A673 (cell line): ENCODE data around the gene SMC4. TPM values are rescaled to one million over a fixed set of nuclear protein-coding genes. Genes with fewer than 3 reads are reported as not detected.

Source experiments
- BruUV-seq: library from RNA; stranded (reverse); fragments of 400-500 nt; replicated peaks from 2 replicates; lab custom pipeline; 2021; lab: Mats Ljungman, UMichigan
- CTCF ChIA-PET: fragments of 300-600 bp; sonication (Branson Sonifier 250); formaldehyde crosslinking; loops from one replicate; lab custom pipeline; 2022; ENCODE audit warnings: antibody characterized with exemption; lab: Charles Lee
- POLR2A ChIA-PET: fragments of 300-600 bp; sonication (Branson Sonifier 250); formaldehyde crosslinking; loops from one replicate; lab custom pipeline; 2022; ENCODE audit warnings: antibody characterized with exemption; ENCODE audit not compliant: low non-redundant PET; lab: Charles Lee
- DNase-seq: peaks from one replicate; pipeline ENCODE4 v3.0.0-alpha.2; 2015; ENCODE audit warnings: low spot score
- H3K27ac ChIP-seq: fragments of 200-600 bp; sonication (generic); 2 replicates; pipeline ENCODE4 v1.5.1; 2016; ENCODE audit warnings: mixed run types, low read depth, mild to moderate bottlenecking, mixed read lengths, antibody characterized with exemption, low read length; ENCODE audit not compliant: poor library complexity, severe bottlenecking
- H3K27me3 ChIP-seq: fragments of 200-600 bp; sonication (generic); replicated peaks from 2 replicates; pipeline ENCODE4 v1.6.1; 2017; ENCODE audit warnings: mixed run types, low read depth, mild to moderate bottlenecking, mixed read lengths, antibody characterized with exemption, low read length; ENCODE audit not compliant: insufficient read depth, poor library complexity
- H3K36me3 ChIP-seq: fragments of 200-600 bp; sonication (generic); 2 replicates; pipeline ENCODE4 v1.6.1; 2016; ENCODE audit warnings: mixed run types, mild to moderate bottlenecking, mixed read lengths, antibody characterized with exemption, low read length; ENCODE audit not compliant: insufficient read depth, poor library complexity, severe bottlenecking
- H3K4me1 ChIP-seq: fragments of 200-600 bp; sonication (generic); 2 replicates; pipeline ENCODE4 v1.6.1; 2017; ENCODE audit warnings: mixed run types, mild to moderate bottlenecking, mixed read lengths, antibody characterized with exemption, low read length; ENCODE audit not compliant: insufficient read depth, poor library complexity, severe bottlenecking
- H3K4me3 ChIP-seq: fragments of 200-600 bp; sonication (generic); 2 replicates; pipeline ENCODE4 v1.5.1; 2016; ENCODE audit warnings: low read depth, mixed run types, mild to moderate bottlenecking, mixed read lengths, low read length; ENCODE audit not compliant: poor library complexity, severe bottlenecking
- H3K9me3 ChIP-seq: fragments of 200-600 bp; sonication (generic); 2 replicates; pipeline ENCODE4 v1.6.1; 2016; ENCODE audit warnings: mixed run types, low read depth, mild to moderate bottlenecking, mixed read lengths, antibody characterized with exemption, low read length; ENCODE audit not compliant: poor library complexity, severe bottlenecking
- CTCF ChIP-seq: fragments of 300-800, 200-600 bp; sonication (generic); conservative IDR thresholded peaks from 2 replicates; pipeline ENCODE4 v1.5.1; 2017; ENCODE audit warnings: low read depth, mild to moderate bottlenecking, antibody characterized with exemption, low read length, moderate library complexity, mixed read lengths
- EZH2 ChIP-seq: fragments of 200-600 bp; sonication (generic); IDR thresholded peaks from 2 replicates; pipeline ENCODE4 v1.6.1; 2017; ENCODE audit warnings: borderline replicate concordance, low read depth, mild to moderate bottlenecking, mixed read lengths, antibody characterized with exemption, low read length; ENCODE audit not compliant: poor library complexity, severe bottlenecking
- intact Hi-C: fragments of 100-400 bp; cut with micrococcal nuclease; formaldehyde crosslinking; loops from one replicate; pipeline ENCODE4 v1.10.0; 2022; ENCODE audit not compliant: unreplicated experiment
- total RNA-seq: library from RNA; stranded (reverse); gene quantifications from 2 replicates; pipeline ENCODE4 v1.2.3, GENCODE V29; 2021

The SMC4 gene
- total RNA-seq, 1 experiment from 2014 or later, result 209 TPM

GRCh38 chr3:160458151-160458550 lies 58.7 kb downstream of the SMC4 start:
- no TSS peak for BruUV-seq

GRCh38 chr3:160459450-160459970 lies 60.1 kb downstream of the SMC4 start:
- CTCF ChIA-PET, result no interaction called here
- no TSS peak for BruUV-seq

More at GRCh38 chr3:160458151-160458550, 58.7 kb downstream of the SMC4 start:
- no peaks in the 10 kb centered on the region for H3K27me3 ChIP-seq
- H3K9me3 ChIP-seq, result no peaks in the 10 kb centered on the region
- POLR2A ChIA-PET, result no interaction called here
- CTCF ChIA-PET, result no interaction called here
- TF ChIP-seq EZH2 (no peak), CTCF (no peak)
- H3K4me1 ChIP-seq, result no peaks in the 10 kb centered on the region
- no peak overlapping the region for H3K27ac ChIP-seq
- intact Hi-C loops, result no loop called here
- no peak overlapping the region for H3K4me3 ChIP-seq
- no peak for DNase-seq
- H3K36me3 ChIP-seq, result no peaks in the 10 kb centered on the region

GRCh38 chr3:160460033-160460432 lies 60.6 kb downstream of the SMC4 start:
- Histone ChIP-seq H3K4me1 (no peaks in the 10 kb centered on the region), H3K27ac (no peak overlapping the region), H3K9me3 (no peaks in the 10 kb centered on the region), H3K4me3 (no peak overlapping the region), H3K36me3 (no peaks in the 10 kb centered on the region), H3K27me3 (no peaks in the 10 kb centered on the region)
- no peak for DNase-seq
- TF ChIP-seq EZH2, result no peak
- TF ChIP-seq CTCF, result no peak
- ChIA-PET POLR2A (no interaction called here), CTCF (no interaction called here)
- BruUV-seq, result no TSS peak
- intact Hi-C loops, result no loop called here

More at GRCh38 chr3:160459450-160459970, 60.1 kb downstream of the SMC4 start:
- DNase-seq, result no peak
- H3K27me3 ChIP-seq, result no peaks in the 10 kb centered on the region
- no peak overlapping the region for H3K4me3 ChIP-seq
- POLR2A ChIA-PET, result interaction anchor here (0.6 kb wide), 1 partner anchor 8 kb away, joined by 4 read pairs; no protein-coding TSS in a partner anchor
- no peaks in the 10 kb centered on the region for H3K9me3 ChIP-seq
- no peak overlapping the region for H3K27ac ChIP-seq
- H3K36me3 ChIP-seq, result no peaks in the 10 kb centered on the region
- H3K4me1 ChIP-seq, result no peaks in the 10 kb centered on the region
- TF ChIP-seq EZH2 (no peak), CTCF (no peak)
- intact Hi-C loops, result no loop called here
